Femur (tissue), 1 donor: ENCODE measurements around the gene PYGM.

Experiments used
- DNase-seq: peaks from one replicate; pipeline ENCODE4 v3.0.0-alpha.2; 2017

The PYGM gene

GRCh38 chr11:64766881-64767280, 7.1 kb upstream of the PYGM start:
- no peak for DNase-seq

GRCh38 chr11:64765851-64766665, 6.3 kb upstream of the PYGM start:
- DNase-seq, result no peak

- no peak for DNase-seq
Measured at GRCh38 chr11:64765291-64765850, 5.6 kb upstream of the PYGM start.

- no peak for DNase-seq
Measured at GRCh38 chr11:64764753-64765152, 5.0 kb upstream of the PYGM start.

- DNase-seq, result no peak
Measured at GRCh38 chr11:64764040-64764611, 4.4 kb upstream of the PYGM start.

- DNase-seq, result no peak
Measured at GRCh38 chr11:64763526-64764039, 3.8 kb upstream of the PYGM start.

- DNase-seq, result no peak
Measured at GRCh38 chr11:64762674-64763525, 3.1 kb upstream of the PYGM start.

GRCh38 chr11:64762277-64762673, 2.5 kb upstream of the PYGM start:
- DNase-seq, result no peak

- DNase-seq, result no peak
Measured at GRCh38 chr11:64760759-64761420, 1.1 kb upstream of the PYGM start.

GRCh38 chr11:64759131-64759721, 548 bp downstream of the PYGM start:
- DNase-seq, result peak; percentile 66

- DNase-seq, result no peak
Measured at GRCh38 chr11:64758330-64759079, 1.3 kb downstream of the PYGM start.

- DNase-seq, result no peak
Measured at GRCh38 chr11:64757549-64758329, 2.0 kb downstream of the PYGM start.

- no peak for DNase-seq
Measured at GRCh38 chr11:64755681-64756361, 4.0 kb downstream of the PYGM start.

- no peak for DNase-seq
Measured at GRCh38 chr11:64754919-64755662, 4.7 kb downstream of the PYGM start.

GRCh38 chr11:64754124-64754918, 5.5 kb downstream of the PYGM start:
- no peak for DNase-seq

GRCh38 chr11:64753380-64754123, 6.2 kb downstream of the PYGM start:
- no peak for DNase-seq

- no peak for DNase-seq
Measured at GRCh38 chr11:64753019-64753379, 6.8 kb downstream of the PYGM start.
